Caco-2 (cell line): Measurements from ENCODE around the gene ANKFY1. TPM values are rescaled to one million over a fixed set of nuclear protein-coding genes. Genes with fewer than 3 reads are reported as not detected.
A peak's percentile ranks its signal among the peaks of the same experiment; 100 is the strongest.
"Not testable (repeated sequence)": the region's sequence is repeated elsewhere in the genome, so short reads cannot be mapped to it uniquely, and the experiment has no call there.

ENCODE experiments used
- BruUV-seq: library from RNA; stranded (reverse); fragments of 400-500 nt; replicated peaks from 2 replicates; lab custom pipeline; 2021; lab: Mats Ljungman, UMichigan
- CTCF ChIA-PET: fragments of 300-600 bp; sonication (Branson Sonifier 250); formaldehyde crosslinking; loops from one replicate; lab custom pipeline; 2022; ENCODE audit warnings: antibody characterized with exemption; lab: Charles Lee
- POLR2A ChIA-PET: fragments of 300-600 bp; sonication (Branson Sonifier 250); formaldehyde crosslinking; loops from one replicate; lab custom pipeline; 2022; ENCODE audit warnings: antibody characterized with exemption; lab: Charles Lee
- DNase-seq, 2 experiments: peaks; one replicate each; pipeline versions ENCODE4 v3.0.0 to v3.0.0-alpha.2; 2020 to 2022
- H3K27me3 ChIP-seq: replicated peaks from 2 replicates; pipeline ENCODE4 v1.6.0; 2011; ENCODE audit warnings: low read length; ENCODE audit not compliant: control insufficient read depth, insufficient read depth
- H3K36me3 ChIP-seq: 2 replicates; pipeline ENCODE4 v1.5.1; 2011; ENCODE audit warnings: low read length; ENCODE audit not compliant: control insufficient read depth, insufficient read depth
- H3K4me1 ChIP-seq: fragments of 250-450 bp; sonication (Bioruptor Pico); 2 replicates; pipeline ENCODE4 v1.5.1; 2020; ENCODE audit warnings: mild to moderate bottlenecking
- H3K4me3 ChIP-seq: 2 replicates; pipeline ENCODE4 v1.5.1; 2011; ENCODE audit warnings: low read depth, mild to moderate bottlenecking, control low read depth, low read length
- H3K9me3 ChIP-seq: fragments of 250-450 bp; sonication (Bioruptor Pico); 2 replicates; pipeline ENCODE4 v1.5.1; 2020; ENCODE audit warnings: mild to moderate bottlenecking, moderate library complexity
- H3K27ac Mint-ChIP-seq: one replicate; pipeline ENCODE4 v1.8.0; 2022; ENCODE audit warnings: mixed read lengths; ENCODE audit not compliant: unreplicated experiment
- H3K27me3 Mint-ChIP-seq: one replicate; pipeline ENCODE4 v1.8.0; 2022; ENCODE audit warnings: mixed read lengths; ENCODE audit not compliant: insufficient read depth, unreplicated experiment
- H3K36me3 Mint-ChIP-seq: one replicate; pipeline ENCODE4 v1.8.0; 2022; ENCODE audit warnings: mild to moderate bottlenecking, mixed read lengths; ENCODE audit not compliant: insufficient read depth, unreplicated experiment
- H3K4me1 Mint-ChIP-seq: one replicate; pipeline ENCODE4 v1.8.0; 2022; ENCODE audit warnings: low read depth, mixed read lengths; ENCODE audit not compliant: unreplicated experiment
- H3K4me3 Mint-ChIP-seq: one replicate; pipeline ENCODE4 v1.8.0; 2022; ENCODE audit warnings: mild to moderate bottlenecking, moderate library complexity, mixed read lengths; ENCODE audit not compliant: unreplicated experiment
- H3K9me3 Mint-ChIP-seq: one replicate; pipeline ENCODE4 v1.8.0; 2022; ENCODE audit warnings: mixed read lengths; ENCODE audit not compliant: unreplicated experiment
- intact Hi-C: fragments of 100-400 bp; cut with micrococcal nuclease; formaldehyde crosslinking; loops from one replicate; pipeline ENCODE4 v1.10.0; 2022; ENCODE audit not compliant: unreplicated experiment
- total RNA-seq: library from RNA; stranded (reverse); gene quantifications from 2 replicates; pipeline ENCODE4 v1.2.3, GENCODE V29; 2022
- TF ChIP-seq, protein P1 (sequence below), 2 experiments: fragments of 200-600 bp in 1 of 2; IDR thresholded peaks; 1 replicate in 1 of 2; 2 replicates in 1 of 2; pipeline versions ENCODE4 v1.5.1 to v1.8.0; 2011 to 2022; ENCODE audit warnings: antibody characterized with exemption in 1 of 2, control low read depth in 1 of 2, inconsistent platforms in 1 of 2, low read depth in 1 of 2, low read length in 1 of 2, mild to moderate bottlenecking in 1 of 2, moderate library complexity in 1 of 2; ENCODE audit not compliant: insufficient read depth in 1 of 2, severe bottlenecking in 1 of 2, unreplicated experiment in 1 of 2

Gene ANKFY1
- total RNA-seq, 1 experiment from 2014 or later, result 25.0 TPM

DNA sequence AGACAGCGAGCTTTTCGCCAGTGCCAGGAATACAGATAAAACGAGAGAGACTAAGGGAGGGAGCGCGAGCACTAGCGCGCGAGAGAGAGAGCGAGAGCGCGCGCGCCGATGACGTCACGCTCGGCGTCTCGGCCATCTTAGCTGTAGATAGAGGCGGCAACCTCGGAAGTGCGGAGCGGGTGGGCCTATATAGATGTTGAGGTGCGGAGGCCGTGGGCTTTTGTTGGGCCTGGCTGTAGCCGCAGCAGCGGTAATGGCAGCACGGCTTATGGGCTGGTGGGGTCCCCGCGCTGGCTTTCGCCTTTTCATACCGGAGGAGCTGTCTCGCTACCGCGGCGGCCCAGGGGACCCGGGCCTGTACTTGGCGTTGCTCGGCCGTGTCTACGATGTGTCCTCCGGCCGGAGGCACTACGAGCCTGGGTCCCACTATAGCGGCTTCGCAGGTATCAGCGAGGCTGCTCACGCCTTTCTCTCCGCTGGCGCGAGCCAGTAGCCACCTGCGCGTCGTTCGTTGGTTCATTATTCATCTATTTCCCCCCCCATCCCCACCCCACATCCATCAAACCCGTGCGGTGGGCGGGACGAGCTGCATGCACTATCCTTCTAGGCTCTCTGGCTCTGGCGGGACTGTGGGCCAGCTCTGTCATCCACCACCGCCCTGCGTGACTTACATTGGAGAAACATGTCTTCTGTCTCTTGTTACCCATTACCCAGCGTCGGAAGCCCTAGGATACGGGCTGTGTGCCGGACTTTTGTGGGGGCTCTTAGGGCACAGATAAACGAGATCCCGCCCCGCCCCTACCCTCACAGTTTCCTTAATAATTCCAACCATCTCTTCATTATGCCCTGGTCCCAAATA is 120.0 kb downstream of the ANKFY1 start:
- Histone ChIP-seq H3K4me3 (peak overlapping the region; percentile 68), H3K9me3 (no peaks in the 10 kb centered on the region), H3K36me3 (no peaks in the 10 kb centered on the region), H3K4me1 (peaks cover 4% of the 10 kb centered on the region), H3K27me3 (no peaks in the 10 kb centered on the region)
- peak; percentile 73 to 81 for DNase-seq
- H3K27ac Mint-ChIP-seq, result peak overlapping the region; percentile 97
- no peaks in the 10 kb centered on the region for H3K9me3 Mint-ChIP-seq
- peaks cover 13% of the 10 kb centered on the region for H3K4me1 Mint-ChIP-seq
- ChIA-PET POLR2A (interaction anchor here (0.5 to 1.2 kb wide), 5 partner anchors 20 to 370 kb away, joined by 3 to 9 read pairs (median 5); partner anchors contain the start of gene ANKFY1), CTCF (no interaction called here)
- H3K36me3 Mint-ChIP-seq, result peaks cover 7% of the 10 kb centered on the region
- intact Hi-C loops, result no loop called here
- H3K4me3 Mint-ChIP-seq, result peak overlapping the region; percentile 82
- no TSS peak for BruUV-seq
- no peaks in the 10 kb centered on the region for H3K27me3 Mint-ChIP-seq
- TF ChIP-seq, protein P1, sequence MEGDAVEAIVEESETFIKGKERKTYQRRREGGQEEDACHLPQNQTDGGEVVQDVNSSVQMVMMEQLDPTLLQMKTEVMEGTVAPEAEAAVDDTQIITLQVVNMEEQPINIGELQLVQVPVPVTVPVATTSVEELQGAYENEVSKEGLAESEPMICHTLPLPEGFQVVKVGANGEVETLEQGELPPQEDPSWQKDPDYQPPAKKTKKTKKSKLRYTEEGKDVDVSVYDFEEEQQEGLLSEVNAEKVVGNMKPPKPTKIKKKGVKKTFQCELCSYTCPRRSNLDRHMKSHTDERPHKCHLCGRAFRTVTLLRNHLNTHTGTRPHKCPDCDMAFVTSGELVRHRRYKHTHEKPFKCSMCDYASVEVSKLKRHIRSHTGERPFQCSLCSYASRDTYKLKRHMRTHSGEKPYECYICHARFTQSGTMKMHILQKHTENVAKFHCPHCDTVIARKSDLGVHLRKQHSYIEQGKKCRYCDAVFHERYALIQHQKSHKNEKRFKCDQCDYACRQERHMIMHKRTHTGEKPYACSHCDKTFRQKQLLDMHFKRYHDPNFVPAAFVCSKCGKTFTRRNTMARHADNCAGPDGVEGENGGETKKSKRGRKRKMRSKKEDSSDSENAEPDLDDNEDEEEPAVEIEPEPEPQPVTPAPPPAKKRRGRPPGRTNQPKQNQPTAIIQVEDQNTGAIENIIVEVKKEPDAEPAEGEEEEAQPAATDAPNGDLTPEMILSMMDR (IDR thresholded peaks at IDR 0.05; ENCODE audit: insufficient read depth in 1 of 2, low read depth in 1 of 2, low read length in 1 of 2, severe bottlenecking in 1 of 2, unreplicated experiment in 1 of 2), result no peak

DNA sequence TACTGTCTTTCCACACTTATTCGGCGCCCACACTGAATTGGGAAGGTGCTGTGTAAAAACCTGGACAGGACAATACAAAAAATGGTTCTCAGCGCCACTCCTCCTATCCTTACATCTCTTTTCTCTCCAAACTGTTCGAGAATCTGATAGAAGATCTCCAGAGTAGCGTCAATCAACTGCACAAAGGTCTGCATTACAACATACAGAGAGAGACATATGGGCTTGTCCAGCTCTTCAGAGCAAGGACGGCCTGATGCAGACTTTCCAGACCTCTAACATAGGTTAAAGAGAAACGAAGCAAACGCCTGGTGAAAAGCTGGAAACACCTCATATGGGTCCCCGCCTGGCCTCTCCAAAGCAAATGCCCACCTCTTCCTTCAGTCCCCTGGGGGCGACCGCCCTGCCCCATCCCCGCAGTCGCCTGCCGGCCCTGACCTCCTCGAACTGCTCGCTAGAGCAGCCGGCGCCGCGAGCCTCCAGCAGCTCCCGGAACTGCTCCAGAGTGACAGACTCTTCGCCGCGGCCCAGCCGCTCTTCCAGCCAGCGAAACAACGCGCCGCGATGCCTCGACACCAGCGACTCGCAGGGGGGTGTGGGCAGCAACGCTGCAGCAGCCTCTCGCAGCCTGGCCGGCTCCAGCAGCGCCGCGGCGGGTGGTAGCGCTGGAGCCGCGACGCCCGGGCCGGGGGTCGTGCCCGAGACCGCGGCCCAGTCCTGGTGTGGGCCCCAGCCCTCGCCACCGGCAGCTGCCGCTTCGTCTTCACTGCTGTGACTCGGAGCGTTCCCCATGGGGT is 121.5 kb downstream of the ANKFY1 start:
- Mint-ChIP-seq H3K4me1 (peaks cover 13% of the 10 kb centered on the region), H3K4me3 (peak overlapping the region; percentile 82), H3K9me3 (no peaks in the 10 kb centered on the region), H3K27me3 (no peaks in the 10 kb centered on the region), H3K27ac (peak overlapping the region; percentile 97), H3K36me3 (peaks cover 7% of the 10 kb centered on the region)
- ChIA-PET POLR2A (interaction anchor here (0.7 to 0.8 kb wide), 2 partner anchors 98 to 138 kb away, joined by 3 read pairs; no protein-coding TSS in a partner anchor), CTCF (interaction anchor here (0.5 to 0.7 kb wide), 2 partner anchors 119 to 123 kb away, joined by 4 to 8 read pairs; no protein-coding TSS in a partner anchor)
- DNase-seq, result peak in 1 of 2 experiments; percentile 5
- Histone ChIP-seq H3K4me1 (peaks cover 4% of the 10 kb centered on the region), H3K9me3 (no peaks in the 10 kb centered on the region), H3K36me3 (no peaks in the 10 kb centered on the region), H3K27me3 (no peaks in the 10 kb centered on the region), H3K4me3 (peak overlapping the region; percentile 81)
- BruUV-seq, result no TSS peak
- TF ChIP-seq, protein P1 (IDR thresholded peaks at IDR 0.05; ENCODE audit: insufficient read depth in 1 of 2, low read depth in 1 of 2, low read length in 1 of 2, severe bottlenecking in 1 of 2, unreplicated experiment in 1 of 2), result no peak
- intact Hi-C loops, result no loop called here

DNA sequence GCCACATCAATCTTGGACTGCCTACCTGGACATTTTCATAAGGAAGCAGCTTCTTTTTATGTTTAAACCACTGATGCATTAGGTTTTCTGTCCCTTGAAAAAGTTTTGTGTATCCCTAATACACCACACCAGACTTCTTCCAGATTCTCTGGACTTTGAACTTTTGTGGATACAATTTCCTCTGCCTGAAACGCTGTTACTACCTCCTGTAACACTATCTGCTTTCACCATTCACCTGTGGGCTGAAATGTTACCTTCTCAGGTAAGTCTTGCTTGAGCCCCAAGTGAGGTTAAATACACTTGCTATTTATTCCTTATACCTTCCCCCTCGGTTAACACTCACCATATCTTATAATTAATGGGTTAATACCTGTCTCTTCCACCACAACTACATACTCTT is 123.7 kb downstream of the ANKFY1 start:
- peaks cover 7% of the 10 kb centered on the region for H3K36me3 Mint-ChIP-seq
- H3K27me3 Mint-ChIP-seq, result no peaks in the 10 kb centered on the region
- ChIA-PET CTCF (no interaction called here), POLR2A (interaction anchor here (0.5 kb wide), 1 partner anchor 1447 kb away, joined by 3 read pairs; no protein-coding TSS in a partner anchor)
- no TSS peak for BruUV-seq
- H3K4me1 ChIP-seq, result peaks cover 4% of the 10 kb centered on the region
- no peaks in the 10 kb centered on the region for H3K36me3 ChIP-seq
- no peak for DNase-seq
- no peak overlapping the region for H3K4me3 Mint-ChIP-seq
- H3K4me3 ChIP-seq, result no peak overlapping the region
- intact Hi-C loops, result no loop called here
- no peaks in the 10 kb centered on the region for H3K9me3 ChIP-seq
- no peaks in the 10 kb centered on the region for H3K9me3 Mint-ChIP-seq
- TF ChIP-seq, protein P1 (IDR thresholded peaks at IDR 0.05; ENCODE audit: insufficient read depth in 1 of 2, low read depth in 1 of 2, low read length in 1 of 2, severe bottlenecking in 1 of 2, unreplicated experiment in 1 of 2), result no peak
- H3K27ac Mint-ChIP-seq, result no peak overlapping the region
- peaks cover 13% of the 10 kb centered on the region for H3K4me1 Mint-ChIP-seq
- no peaks in the 10 kb centered on the region for H3K27me3 ChIP-seq

DNA sequence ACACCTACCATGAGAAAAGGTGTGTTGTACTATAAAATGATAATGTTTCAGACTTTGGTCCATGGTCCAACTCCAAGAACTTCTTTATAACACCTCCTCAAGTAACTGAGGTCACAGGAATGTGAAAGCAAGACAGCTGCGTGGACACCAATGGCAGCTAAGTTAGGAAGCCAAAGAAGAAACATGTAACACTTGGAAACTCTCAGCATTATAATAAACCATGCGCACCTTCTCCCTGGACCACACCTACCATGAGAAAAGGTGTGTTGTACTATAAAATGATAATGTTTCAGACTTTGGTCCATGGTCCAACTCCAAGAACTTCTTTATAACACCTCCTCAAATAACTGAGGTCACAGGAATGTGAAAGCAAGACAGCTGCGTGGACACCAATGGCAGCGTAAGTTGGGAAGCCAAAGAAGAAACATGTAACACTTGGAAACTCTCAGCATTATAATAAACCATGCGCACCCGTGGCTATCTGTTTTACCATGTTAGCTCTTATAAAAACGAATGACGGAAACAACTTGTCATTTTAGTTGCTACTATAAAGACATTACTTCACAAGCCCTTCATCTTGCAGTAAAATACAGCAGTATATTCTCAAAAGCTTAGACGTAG is 124.8 kb downstream of the ANKFY1 start:
- H3K9me3 ChIP-seq, POLR2A ChIA-PET, H3K36me3 ChIP-seq, H3K27ac Mint-ChIP-seq, H3K4me1 ChIP-seq, H3K36me3 Mint-ChIP-seq, H3K27me3 Mint-ChIP-seq, BruUV-seq, H3K9me3 Mint-ChIP-seq, DNase-seq, H3K27me3 ChIP-seq, intact Hi-C loops, CTCF ChIA-PET, H3K4me3 ChIP-seq, H3K4me3 Mint-ChIP-seq: not testable (repeated sequence)
- peaks cover 13% of the 10 kb centered on the region for H3K4me1 Mint-ChIP-seq
